ENCODE results near the gene FCRL5. TPM values are rescaled to one million over a fixed set of nuclear protein-coding genes. Genes with fewer than 3 reads are reported as not detected.

FCRL5 gene
- total and polyA plus RNA-seq, 12 donors = 0.03 to 0.65 (median 0.13) TPM; not detected in 8

GRCh38 chr1:157596384-157596783 lies 44.1 kb upstream of the FCRL5 start:
- H3K27ac ChIP-seq = no peak overlapping the region
- ATAC-seq (no peak), DNase-seq (no peak)
- H3K36me3 ChIP-seq = no peaks in the 10 kb centered on the region
- TF ChIP-seq CTCF (IDR thresholded peaks at IDR 0.05) = no peak
- intact Hi-C loops (cut with DNase I) = no loop called here
- WGBS, 2 donors = 73 to 80% methylated on average over 6 of the region's 6 CpGs
- H3K27me3 ChIP-seq = peaks cover 0 to 63% (median 10%) of the 10 kb centered on the region in 7 donors
- H3K9me3 ChIP-seq = no peaks in the 10 kb centered on the region
- no peaks in the 10 kb centered on the region for H3K4me1 ChIP-seq
- no peak overlapping the region for H3K4me3 ChIP-seq

- Histone ChIP-seq H3K4me3 (no peak overlapping the region), H3K27ac (no peak overlapping the region), H3K9me3 (no peaks in the 10 kb centered on the region), H3K4me1 (no peaks in the 10 kb centered on the region), H3K27me3 (peaks cover 0 to 67% (median 10%) of the 10 kb centered on the region in 7 donors), H3K36me3 (no peaks in the 10 kb centered on the region)
- TF ChIP-seq CTCF (IDR thresholded peaks at IDR 0.05) = no peak
- intact Hi-C loops (cut with DNase I) = no loop called here
- no peak for ATAC-seq
- 40 to 50% methylated on average over 2 of the region's 2 CpGs for whole genome bisulfite sequencing, 2 donors
- DNase-seq = no peak
Measured at GRCh38 chr1:157595356-157595755, 43.0 kb upstream of the FCRL5 start.

GRCh38 chr1:157585984-157586383 lies 33.7 kb upstream of the FCRL5 start:
- no peak overlapping the region for H3K4me3 ChIP-seq
- WGBS, 2 donors = 46 to 50% methylated on average over 4 of the region's 4 CpGs
- no peaks in the 10 kb centered on the region for H3K36me3 ChIP-seq
- H3K9me3 ChIP-seq = peaks cover 0 to 9% (median 0%) of the 10 kb centered on the region in 11 donors
- intact Hi-C loops (cut with DNase I) = loop anchor here in 7 of 10 donors (10.0 kb wide), 2 partner anchors 359 to 539 kb away; a partner anchor contains a TSS
- H3K4me1 ChIP-seq = no peaks in the 10 kb centered on the region
- DNase-seq (no peak), ATAC-seq (no peak)
- H3K27ac ChIP-seq = no peak overlapping the region
- peaks cover 0 to 73% (median 33%) of the 10 kb centered on the region in 7 donors for H3K27me3 ChIP-seq
- TF ChIP-seq CTCF (IDR thresholded peaks at IDR 0.05) = no peak

- 81 to 92% methylated on average over 3 of the region's 3 CpGs for WGBS, 2 donors
Measured at GRCh38 chr1:157584503-157584902, 32.2 kb upstream of the FCRL5 start.

More at GRCh38 chr1:157584503-157584902, 32.2 kb upstream of the FCRL5 start:
- Histone ChIP-seq H3K4me1 (no peaks in the 10 kb centered on the region), H3K9me3 (peaks cover 0 to 9% (median 0%) of the 10 kb centered on the region in 11 donors), H3K36me3 (no peaks in the 10 kb centered on the region), H3K4me3 (no peak overlapping the region), H3K27me3 (peaks cover 0 to 64% (median 32%) of the 10 kb centered on the region in 7 donors), H3K27ac (no peak overlapping the region)
- ATAC-seq (no peak), DNase-seq (no peak)
- no peak for TF ChIP-seq CTCF (IDR thresholded peaks at IDR 0.05)
- intact Hi-C loops (cut with DNase I) = loop anchor here in 8 of 10 donors (5.0 to 10.0 kb wide), 4 partner anchors 360 to 540 kb away; a partner anchor contains a TSS
